Astrocyte (in vitro differentiated cells and primary cell): ENCODE data around the gene CYP1A2. TPM values are rescaled to one million over a fixed set of nuclear protein-coding genes. Genes with fewer than 3 reads are reported as not detected.
A peak's percentile ranks its signal among the peaks of the same experiment; 100 is the strongest.

Source experiments
- DNase-seq: peaks from one replicate; pipeline ENCODE4 v3.0.0-alpha.2; 2010; ENCODE audit warnings: low read depth
- FAIRE-seq: peaks from 2 replicates; lab custom pipeline; 2011; peaks lifted over from hg19 to GRCh38; lab: Jason Lieb, UNC
- H2AFZ ChIP-seq: 2 replicates; pipeline ENCODE4 v1.6.0; 2012; ENCODE audit warnings: low read depth, low read length, inconsistent platforms
- H3K27ac ChIP-seq: 2 replicates; pipeline ENCODE4 v1.5.1; 2011; ENCODE audit warnings: low read depth, low read length, inconsistent platforms
- H3K27me3 ChIP-seq: 2 replicates; pipeline ENCODE4 v1.6.0; 2011; ENCODE audit warnings: low read length, inconsistent platforms; ENCODE audit not compliant: insufficient read depth
- H3K36me3 ChIP-seq: 2 replicates; pipeline ENCODE4 v1.5.1; 2011; ENCODE audit warnings: low read length, inconsistent platforms; ENCODE audit not compliant: insufficient read depth
- H3K4me1 ChIP-seq: 2 replicates; pipeline ENCODE4 v1.5.1; 2011; ENCODE audit warnings: low read length, inconsistent platforms; ENCODE audit not compliant: insufficient read depth
- H3K4me2 ChIP-seq: 2 replicates; pipeline ENCODE4 v1.6.0; 2012; ENCODE audit warnings: low read length, inconsistent platforms
- H3K4me3 ChIP-seq: 2 replicates; pipeline ENCODE4 v1.5.1; 2011; ENCODE audit warnings: low read depth, mild to moderate bottlenecking, low read length, inconsistent platforms; ENCODE audit not compliant: insufficient read depth
- H3K79me2 ChIP-seq: 2 replicates; pipeline ENCODE4 v1.6.0; 2012; ENCODE audit warnings: mild to moderate bottlenecking, low read length, inconsistent platforms; ENCODE audit not compliant: insufficient read depth
- H3K9ac ChIP-seq: 2 replicates; pipeline ENCODE4 v1.6.0; 2012; ENCODE audit warnings: mild to moderate bottlenecking, low read length, inconsistent platforms
- H3K9me3 ChIP-seq: 2 replicates; pipeline ENCODE4 v1.5.1; 2012; ENCODE audit warnings: low read depth, mild to moderate bottlenecking, low read length, inconsistent platforms; ENCODE audit not compliant: insufficient read depth
- H4K20me1 ChIP-seq: 2 replicates; pipeline ENCODE4 v1.6.0; 2012; ENCODE audit warnings: low read length, inconsistent platforms; ENCODE audit not compliant: insufficient read depth
- H3K27ac Mint-ChIP-seq: one replicate; pipeline ENCODE4 v1.8.0; 2021; ENCODE audit warnings: mild to moderate bottlenecking, mixed read lengths; ENCODE audit not compliant: unreplicated experiment
- H3K27me3 Mint-ChIP-seq: one replicate; pipeline ENCODE4 v1.8.0; 2021; ENCODE audit warnings: low read depth, mixed read lengths; ENCODE audit not compliant: unreplicated experiment
- H3K36me3 Mint-ChIP-seq: one replicate; pipeline ENCODE4 v1.8.0; 2021; ENCODE audit warnings: low read depth, mixed read lengths; ENCODE audit not compliant: unreplicated experiment
- H3K4me1 Mint-ChIP-seq: one replicate; pipeline ENCODE4 v1.8.0; 2021; ENCODE audit warnings: low read depth, mixed read lengths; ENCODE audit not compliant: unreplicated experiment
- H3K4me3 Mint-ChIP-seq: one replicate; pipeline ENCODE4 v1.8.0; 2021; ENCODE audit warnings: mild to moderate bottlenecking, moderate library complexity, mixed read lengths; ENCODE audit not compliant: unreplicated experiment
- H3K9me3 Mint-ChIP-seq: one replicate; pipeline ENCODE4 v1.8.0; 2021; ENCODE audit warnings: mild to moderate bottlenecking, mixed read lengths; ENCODE audit not compliant: unreplicated experiment
- EZH2 ChIP-seq: IDR thresholded peaks from 2 replicates; pipeline ENCODE4 v1.6.1; 2012; ENCODE audit warnings: mild to moderate bottlenecking, low read length, inconsistent platforms; ENCODE audit not compliant: insufficient read depth
- total RNA-seq: library from RNA; stranded (reverse); gene quantifications from 2 replicates; pipeline ENCODE4 v1.2.1, GENCODE V29; 2021
- TF ChIP-seq, protein P1 (sequence below): IDR thresholded peaks from 2 replicates; pipeline ENCODE4 v1.5.1; 2011; ENCODE audit warnings: low read depth, mild to moderate bottlenecking, inconsistent platforms, low read length, moderate library complexity; ENCODE audit not compliant: insufficient read depth

The CYP1A2 gene
- total RNA-seq, 1 donor from 2014 or later: not detected

DNA sequence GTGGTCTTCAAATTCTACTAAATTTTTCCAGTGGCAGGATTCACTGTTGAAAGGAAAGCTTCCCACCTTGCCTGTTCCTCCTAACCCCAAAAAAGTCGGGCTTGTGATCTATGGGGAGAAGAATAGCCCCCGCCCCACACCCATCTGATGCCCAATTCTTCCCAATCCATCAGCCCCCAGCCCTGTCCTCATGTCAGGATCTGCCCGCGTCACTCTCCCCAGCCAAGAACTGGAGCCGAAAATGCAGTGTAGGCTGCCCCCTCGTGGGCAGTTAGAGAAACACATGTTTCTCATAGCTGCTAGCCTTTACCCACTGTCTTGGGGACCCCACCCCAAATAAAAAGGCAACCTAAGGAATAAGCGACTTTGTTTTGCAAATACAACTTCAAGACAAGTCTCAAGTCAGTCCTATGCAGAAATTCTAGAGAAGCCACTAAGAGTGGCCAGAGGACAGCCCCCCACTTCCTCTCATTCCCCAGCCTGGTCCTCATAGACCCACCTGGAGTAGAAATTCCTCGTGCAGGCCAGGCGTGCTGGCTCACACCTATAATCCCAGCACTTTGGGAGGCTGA lies 20.2 kb downstream of the CYP1A2 start:
- H3K27me3 ChIP-seq: peaks cover 13% of the 10 kb centered on the region
- Mint-ChIP-seq H3K4me1 (peaks cover 2% of the 10 kb centered on the region), H3K4me3 (peak overlapping the region; percentile 12), H3K27me3 (peaks cover 21% of the 10 kb centered on the region), H3K27ac (peak overlapping the region; percentile 36), H3K9me3 (no peaks in the 10 kb centered on the region), H3K36me3 (no peaks in the 10 kb centered on the region)
- H3K4me3 ChIP-seq: no peak overlapping the region
- peak overlapping the region; percentile 75 for H3K4me2 ChIP-seq
- TF ChIP-seq EZH2: no peak
- TF ChIP-seq, protein P1, sequence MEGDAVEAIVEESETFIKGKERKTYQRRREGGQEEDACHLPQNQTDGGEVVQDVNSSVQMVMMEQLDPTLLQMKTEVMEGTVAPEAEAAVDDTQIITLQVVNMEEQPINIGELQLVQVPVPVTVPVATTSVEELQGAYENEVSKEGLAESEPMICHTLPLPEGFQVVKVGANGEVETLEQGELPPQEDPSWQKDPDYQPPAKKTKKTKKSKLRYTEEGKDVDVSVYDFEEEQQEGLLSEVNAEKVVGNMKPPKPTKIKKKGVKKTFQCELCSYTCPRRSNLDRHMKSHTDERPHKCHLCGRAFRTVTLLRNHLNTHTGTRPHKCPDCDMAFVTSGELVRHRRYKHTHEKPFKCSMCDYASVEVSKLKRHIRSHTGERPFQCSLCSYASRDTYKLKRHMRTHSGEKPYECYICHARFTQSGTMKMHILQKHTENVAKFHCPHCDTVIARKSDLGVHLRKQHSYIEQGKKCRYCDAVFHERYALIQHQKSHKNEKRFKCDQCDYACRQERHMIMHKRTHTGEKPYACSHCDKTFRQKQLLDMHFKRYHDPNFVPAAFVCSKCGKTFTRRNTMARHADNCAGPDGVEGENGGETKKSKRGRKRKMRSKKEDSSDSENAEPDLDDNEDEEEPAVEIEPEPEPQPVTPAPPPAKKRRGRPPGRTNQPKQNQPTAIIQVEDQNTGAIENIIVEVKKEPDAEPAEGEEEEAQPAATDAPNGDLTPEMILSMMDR: peak; percentile 76
- no peaks in the 10 kb centered on the region for H3K36me3 ChIP-seq
- no peak overlapping the region for H3K27ac ChIP-seq
- H3K9ac ChIP-seq: no peak overlapping the region
- no peaks in the 10 kb centered on the region for H3K4me1 ChIP-seq
- DNase-seq: no peak
- peak overlapping the region; percentile 38 for H2AFZ ChIP-seq
- no peaks in the 10 kb centered on the region for H4K20me1 ChIP-seq
- no peaks in the 10 kb centered on the region for H3K9me3 ChIP-seq
- no peaks in the 10 kb centered on the region for H3K79me2 ChIP-seq
- FAIRE-seq: no peak

DNA sequence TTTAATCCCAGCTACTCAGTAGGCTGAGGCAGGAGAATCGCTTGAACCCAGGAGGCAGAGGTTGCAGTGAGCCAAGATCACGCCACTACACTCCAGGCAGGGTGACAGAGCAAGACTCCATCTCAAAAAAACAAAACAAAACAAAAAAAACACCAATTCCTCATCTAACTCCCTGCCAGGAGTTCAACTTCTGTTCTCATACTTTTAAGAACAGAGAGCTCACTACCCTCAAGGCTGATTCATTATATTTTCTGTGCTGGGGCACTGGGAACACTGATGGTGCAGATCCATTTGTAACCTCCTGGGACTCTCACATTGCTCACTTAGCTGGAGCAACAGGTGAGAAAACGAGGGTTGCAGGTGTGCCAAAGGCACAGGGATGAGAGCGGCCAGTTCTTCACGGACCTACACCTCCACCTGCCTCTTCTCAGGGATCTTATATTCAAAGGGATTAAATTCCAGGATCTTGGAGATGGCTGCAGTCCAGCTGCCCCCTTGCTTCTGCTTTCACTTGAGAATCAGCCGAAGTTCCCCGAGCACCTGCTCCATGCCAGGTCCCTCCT lies 20.9 kb downstream of the CYP1A2 start:
- Histone ChIP-seq H3K9ac (no peak overlapping the region), H2AFZ (no peak overlapping the region), H3K9me3 (no peaks in the 10 kb centered on the region), H3K4me1 (no peaks in the 10 kb centered on the region), H3K27me3 (peaks cover 13% of the 10 kb centered on the region), H3K79me2 (no peaks in the 10 kb centered on the region), H3K4me2 (no peak overlapping the region), H4K20me1 (no peaks in the 10 kb centered on the region), H3K36me3 (no peaks in the 10 kb centered on the region), H3K27ac (no peak overlapping the region), H3K4me3 (no peak overlapping the region)
- TF ChIP-seq, protein P1: no peak
- TF ChIP-seq EZH2: no peak
- Mint-ChIP-seq H3K36me3 (no peaks in the 10 kb centered on the region), H3K4me1 (peaks cover 2% of the 10 kb centered on the region), H3K4me3 (no peak overlapping the region), H3K27me3 (peaks cover 19% of the 10 kb centered on the region), H3K9me3 (no peaks in the 10 kb centered on the region), H3K27ac (no peak overlapping the region)
- DNase-seq: no peak
- FAIRE-seq: no peak
